HG03103 (cell line): ENCODE measurements around the gene PIK3R1.

ENCODE experiments used
- ATAC-seq: cut with Tn5 transposase; IDR thresholded peaks from one replicate; pipeline ENCODE4 v1.9.1; 2021; ENCODE audit warnings: low read depth; ENCODE audit not compliant: unreplicated experiment

Gene PIK3R1

DNA sequence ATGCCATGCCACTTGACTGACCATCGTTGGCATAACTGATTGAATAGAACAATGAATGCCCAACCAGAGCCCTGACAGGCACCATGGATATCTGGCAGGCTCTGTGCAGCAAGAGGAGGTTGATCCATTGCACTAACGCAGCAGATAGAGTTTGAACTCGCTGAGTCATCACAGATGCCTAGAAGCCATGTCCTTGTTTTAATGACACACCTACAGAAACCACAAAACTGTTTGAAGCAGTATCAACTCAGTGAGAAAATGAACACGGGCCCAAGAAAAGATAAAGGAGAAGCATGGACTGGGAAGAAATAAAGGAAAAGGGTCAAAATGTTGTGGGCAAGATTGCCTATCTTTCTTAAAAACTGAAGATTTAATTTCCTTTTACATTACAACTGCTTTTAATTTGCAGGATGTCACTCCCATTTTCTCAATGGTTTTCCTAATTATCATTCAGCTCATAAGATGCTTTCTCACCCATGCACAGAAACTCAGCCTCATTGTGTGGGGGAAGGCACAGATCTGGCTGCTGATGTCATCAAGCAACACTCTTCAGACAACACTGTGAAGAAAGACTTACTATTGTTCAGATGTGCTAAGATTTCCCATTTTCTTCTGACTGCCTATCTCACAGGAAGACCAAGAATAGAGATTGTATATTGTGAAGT, 129.0 kb downstream of the PIK3R1 start:
- ATAC-seq, result no peak

DNA sequence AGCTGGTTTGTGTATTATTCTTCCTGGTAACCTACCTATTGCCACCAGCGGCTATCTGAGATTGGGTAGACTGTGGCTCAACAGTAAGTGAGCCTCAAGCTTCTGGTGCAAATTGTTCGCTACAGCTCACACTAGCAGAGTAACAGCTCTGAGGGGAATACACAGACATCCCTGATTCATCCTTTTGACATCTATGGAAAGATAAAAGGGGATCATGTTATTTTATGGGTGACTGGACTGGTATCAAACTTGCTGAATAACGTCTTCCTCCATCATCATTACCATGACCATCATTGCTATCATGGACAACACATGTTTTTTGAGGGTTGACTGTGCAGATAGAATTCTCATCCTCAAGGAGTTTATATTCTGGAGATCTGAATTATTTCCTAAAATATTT, 129.6 kb downstream of the PIK3R1 start:
- ATAC-seq, result no peak

DNA sequence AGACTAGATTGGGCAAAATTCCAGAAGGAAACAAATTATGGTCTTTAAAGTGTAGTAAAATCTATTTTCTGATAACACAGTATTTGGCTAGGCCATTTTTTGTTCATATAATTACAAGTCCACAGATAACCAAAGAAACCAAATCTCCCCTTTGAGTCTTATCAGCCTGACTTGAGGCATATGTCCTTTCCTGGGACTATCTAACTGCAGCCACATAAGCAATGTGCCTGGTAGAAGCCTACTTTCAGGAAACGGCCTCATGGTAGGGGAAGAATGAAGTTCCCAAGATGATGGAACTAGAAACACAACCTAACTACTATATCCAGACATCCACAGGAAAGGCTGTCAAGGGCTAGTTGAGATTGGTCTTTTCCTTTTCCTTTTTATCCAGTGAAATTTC, 130.0 kb downstream of the PIK3R1 start:
- ATAC-seq, result no peak

DNA sequence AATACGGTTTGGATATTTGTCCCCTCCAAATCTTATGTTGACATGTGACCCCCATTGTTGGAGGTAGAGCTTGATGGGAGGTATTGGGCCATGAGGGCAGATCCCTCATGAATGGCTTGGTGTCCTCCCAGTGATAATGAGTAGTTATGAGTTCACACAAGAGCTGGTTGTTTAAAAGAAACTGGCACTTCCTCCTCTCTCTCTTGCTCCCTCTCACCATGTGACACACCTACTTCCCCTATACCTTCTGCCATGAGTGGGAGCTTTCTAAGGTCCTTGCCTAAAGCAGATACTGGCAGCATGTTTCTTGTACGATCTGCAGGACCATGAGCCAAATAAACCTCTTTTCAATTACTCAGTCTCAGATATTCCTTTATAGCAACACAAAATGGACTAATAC, 132.0 kb downstream of the PIK3R1 start:
- no peak for ATAC-seq

DNA sequence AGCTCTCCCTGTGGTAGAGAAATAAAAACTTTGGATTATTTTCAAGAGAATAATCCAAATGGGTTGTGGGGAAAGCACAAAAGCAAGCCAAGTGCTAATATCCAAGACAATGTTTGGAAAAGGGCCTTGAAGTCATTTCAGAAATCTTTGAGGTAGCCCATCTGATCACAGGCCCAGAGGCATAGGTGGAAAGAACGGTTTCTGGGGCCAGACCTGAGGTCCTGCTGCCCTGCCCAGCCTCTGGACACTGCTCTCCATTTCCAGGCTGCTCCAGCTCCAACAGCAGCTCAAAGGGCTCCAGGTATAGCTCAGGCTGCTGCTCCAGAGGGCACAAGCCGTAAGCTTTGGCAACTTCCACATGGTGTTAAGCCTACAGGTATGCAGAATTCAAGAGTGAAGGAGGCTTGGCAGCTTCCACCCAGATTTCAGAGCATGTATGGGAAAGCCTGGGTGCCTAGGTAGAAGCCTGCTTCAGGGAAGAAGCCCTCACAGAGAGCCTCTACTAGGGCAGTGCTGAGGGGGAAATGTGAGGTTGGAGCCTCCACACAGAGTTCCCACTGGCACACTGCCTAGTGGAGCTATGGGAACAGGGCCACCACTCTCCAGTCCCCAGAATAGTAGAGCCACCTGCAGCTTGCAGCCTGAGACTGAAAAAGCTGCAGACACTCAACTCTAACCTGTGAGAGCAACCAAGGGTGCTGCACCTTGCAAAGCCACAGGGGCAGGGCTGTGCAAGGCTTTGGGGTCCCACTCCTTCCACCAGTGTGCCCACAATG, 133.1 kb downstream of the PIK3R1 start:
- no peak for ATAC-seq

DNA sequence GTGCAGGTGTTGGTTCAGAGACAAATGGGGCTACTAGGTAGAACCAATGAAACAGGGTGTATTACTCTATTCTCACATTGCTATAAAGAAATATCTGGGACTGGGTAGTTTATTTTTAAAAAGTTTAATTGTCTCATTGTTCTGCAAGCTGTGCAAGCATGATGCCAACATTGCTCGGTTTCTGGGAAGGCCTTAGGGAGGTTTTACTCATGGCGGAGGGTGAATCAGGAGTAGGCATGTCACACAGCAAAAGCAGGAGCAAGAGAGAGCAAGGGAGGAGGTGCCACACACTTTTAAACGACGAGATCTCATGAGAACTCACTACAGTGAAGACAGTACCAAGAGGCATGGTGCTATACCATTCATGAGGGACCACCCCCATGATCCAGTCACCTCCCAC, 134.6 kb downstream of the PIK3R1 start:
- ATAC-seq, result no peak
